K562 (cell line): ENCODE measurements around the gene POLR2C. TPM values are rescaled to one million over a fixed set of nuclear protein-coding genes. Genes with fewer than 3 reads are reported as not detected.

Source experiments
- ATAC-seq: fragments of 200-7000 bp; cut with Tn5 transposase; 3 replicates; pipeline ENCODE4 v1.9.1; 2020; ENCODE audit warnings: moderate library complexity
- BruUV-seq: library from RNA; stranded (reverse); fragments of 400-500 nt; replicated peaks from 2 replicates; lab custom pipeline; 2021; lab: Mats Ljungman, UMichigan
- CTCF ChIA-PET: fragments of 300-600 bp; formaldehyde crosslinking; extraction: SDS; loops from one replicate; lab custom pipeline; 2021; ENCODE audit warnings: low intra/inter-chr PET ratio; lab: Yijun Ruan, JAX
- POLR2A ChIA-PET: fragments of 300-600, 350-650 bp; sonication (Branson Sonifier 250); formaldehyde crosslinking; extraction: SDS; loops from one replicate; lab custom pipeline; 2021; ENCODE audit warnings: antibody characterized with exemption, inconsistent platforms; lab: Yijun Ruan, JAX
- DNase-seq, 4 experiments: peaks; one replicate each; pipeline versions ENCODE4 v3.0.0 to v3.0.0-alpha.2; 2011 to 2018; ENCODE audit warnings: low spot score in 3 of 4, mixed read lengths in 3 of 4; ENCODE audit errors: extremely low read depth in 1 of 4
- FAIRE-seq: peaks from 2 replicates; lab custom pipeline; 2011; peaks lifted over from hg19 to GRCh38; lab: Jason Lieb, UNC
- H2AFZ ChIP-seq: 2 replicates; pipeline ENCODE4 v1.6.0; 2011; ENCODE audit warnings: low read depth, low read length, control low read depth, inconsistent platforms
- H3K27ac ChIP-seq: fragments of 200-600 bp; 3 replicates; pipeline ENCODE4 v1.8.0; 2011; ENCODE audit warnings: low read depth, mild to moderate bottlenecking, control low read depth, inconsistent platforms, low read length, moderate library complexity, mixed read lengths; ENCODE audit errors: extremely low read depth
- H3K27me3 ChIP-seq, 2 experiments: fragments of 300-600 bp in 1 of 2; 2 replicates in 1 of 2; 3 replicates in 1 of 2; pipeline versions ENCODE4 v1.6.0 to v1.8.0; 2011; ENCODE audit warnings: inconsistent platforms in 2 of 2, low read length in 2 of 2, mild to moderate bottlenecking in 1 of 2, mixed read lengths in 1 of 2, moderate library complexity in 1 of 2; ENCODE audit not compliant: control insufficient read depth in 2 of 2, insufficient read depth in 2 of 2
- H3K36me3 ChIP-seq: fragments of 300-600 bp; 3 replicates; pipeline ENCODE4 v1.8.0; 2011; ENCODE audit warnings: mild to moderate bottlenecking, low read length, inconsistent platforms; ENCODE audit not compliant: control insufficient read depth, insufficient read depth
- H3K4me1 ChIP-seq, 2 experiments: fragments of 200-600 bp in 1 of 2; replicated peaks in 1 of 2; 2 replicates in 1 of 2; 3 replicates in 1 of 2; pipeline versions ENCODE4 v1.5.1 to v1.8.0; 2011; ENCODE audit warnings: inconsistent platforms in 2 of 2, low read length in 2 of 2, mild to moderate bottlenecking in 1 of 2, mixed read lengths in 1 of 2, moderate library complexity in 1 of 2; ENCODE audit not compliant: control insufficient read depth in 2 of 2, insufficient read depth in 2 of 2
- H3K4me2 ChIP-seq: 2 replicates; pipeline ENCODE4 v1.6.1; 2011; ENCODE audit warnings: low read length, control low read depth, inconsistent platforms, mixed read lengths; ENCODE audit not compliant: insufficient read depth
- H3K4me3 ChIP-seq: fragments of 200-600 bp; sonication (generic), shearing (Covaris generic); 2 replicates; pipeline ENCODE4 v1.5.1; 2016; ENCODE audit warnings: control low read depth, inconsistent platforms
- H3K79me2 ChIP-seq: fragments of 200-600 bp; 3 replicates; pipeline ENCODE4 v1.8.0; 2011; ENCODE audit warnings: low read length, inconsistent platforms; ENCODE audit not compliant: control insufficient read depth, insufficient read depth
- H3K9ac ChIP-seq, 2 experiments: 2 replicates each; pipeline versions ENCODE4 v1.6.0 to v1.6.1; 2011; ENCODE audit warnings: low read depth in 2 of 2, low read length in 2 of 2, control low read depth in 1 of 2, inconsistent platforms in 1 of 2, mild to moderate bottlenecking in 1 of 2, mixed read lengths in 1 of 2; ENCODE audit not compliant: insufficient read depth in 1 of 2
- H3K9me1 ChIP-seq: one replicate; pipeline ENCODE4 v1.6.0; 2011; ENCODE audit warnings: inconsistent platforms, mild to moderate bottlenecking, low read length, moderate library complexity; ENCODE audit not compliant: control insufficient read depth, insufficient read depth
- H3K9me3 ChIP-seq: replicated peaks from 2 replicates; pipeline ENCODE4 v1.5.1; 2011; ENCODE audit warnings: low read depth, low read length, inconsistent platforms; ENCODE audit not compliant: control insufficient read depth, insufficient read depth
- H4K20me1 ChIP-seq: replicated peaks from 2 replicates; pipeline ENCODE4 v1.6.1; 2011; ENCODE audit warnings: low read length, inconsistent platforms, mixed read lengths; ENCODE audit not compliant: control insufficient read depth, insufficient read depth
- CHD4 ChIP-seq: fragments of 200-600 bp; sonication (generic); IDR thresholded peaks from 3 replicates; pipeline ENCODE4 v1.6.1; 2012; ENCODE audit warnings: low read depth, mild to moderate bottlenecking, mixed read lengths, low read length, inconsistent platforms; ENCODE audit not compliant: insufficient read depth, insufficient replicate concordance, poor library complexity, severe bottlenecking
- ERF ChIP-seq: fragments of 450-650 bp; formaldehyde crosslinking; IDR thresholded peaks from 2 replicates; pipeline ENCODE4 v1.4.0; 2020; ENCODE audit warnings: mild to moderate bottlenecking, mixed read lengths
- FOXK1 ChIP-seq: sonication (generic); formaldehyde crosslinking; IDR thresholded peaks from 2 replicates; pipeline ENCODE4 v1.8.0; 2022; ENCODE audit warnings: missing genetic modification reagents, mild to moderate bottlenecking, borderline replicate concordance
- NRF1 ChIP-seq, 2 experiments: fragments of 450-650 bp; IDR thresholded peaks in 1 of 2; conservative IDR thresholded peaks in 1 of 2; 2 replicates each; pipeline ENCODE4 v1.6.1; 2014; ENCODE audit warnings: mild to moderate bottlenecking in 2 of 2
- POLR2A ChIP-seq: fragments of 450-650 bp; conservative IDR thresholded peaks from 2 replicates; pipeline ENCODE4 v1.6.1; 2016
- POLR2AphosphoS5 ChIP-seq: IDR thresholded peaks from 2 replicates; pipeline ENCODE4 v1.6.1; 2011; ENCODE audit warnings: mild to moderate bottlenecking, low read depth, low read length, moderate library complexity; ENCODE audit not compliant: control insufficient read depth, insufficient read depth
- SP2 ChIP-seq: IDR thresholded peaks from 2 replicates; pipeline ENCODE4 v1.6.1; 2011; ENCODE audit warnings: mild to moderate bottlenecking, low read depth, low read length, moderate library complexity; ENCODE audit not compliant: poor library complexity, severe bottlenecking; ENCODE audit errors: extremely low read depth
- TAF15 ChIP-seq: fragments of 200-400 bp; formaldehyde crosslinking; IDR thresholded peaks from 2 replicates; pipeline ENCODE4 v1.6.1; 2017; ENCODE audit warnings: mild to moderate bottlenecking, low read depth, low read length, moderate library complexity
- ZNF408 ChIP-seq: fragments of 250-450 bp; sonication (Bioruptor Pico); IDR thresholded peaks from 2 replicates; pipeline ENCODE4 v1.4.0; 2020; ENCODE audit warnings: low read depth, mild to moderate bottlenecking, moderate library complexity
- WGBS: fragments of 100-300 bp; shearing (Covaris generic); methylation state at CpG from one replicate; pipeline ENCODE4 v1.1.6; 2016; ENCODE audit warnings: low coverage, mixed read lengths; ENCODE audit not compliant: insufficient coverage; ENCODE audit errors: missing lambda C conversion rate; 5-methylcytosine and 5-hydroxymethylcytosine counted together
- in situ Hi-C: fragments of 300-500 bp; cut with MboI; formaldehyde crosslinking; loops from 4 replicates; pipeline ENCODE4 v1.15.0; 2018; ENCODE audit warnings: inconsistent platforms, mixed read lengths
- intact Hi-C: fragments of 100-400 bp; cut with micrococcal nuclease; formaldehyde crosslinking; loops from 2 replicates; pipeline ENCODE4 v1.14.2; 2022
- polyA plus RNA-seq, 8 experiments: library from polyadenylated mRNA; depleted of rRNA in 4 of 8; stranded (reverse) in 5 of 8; unstranded in 3 of 8; fragments of >200 nt; fragmentation: Nextera tagmentation in 2 of 8; fragmentation: Illumina TruSeq in 1 of 8; extraction: Ambion mirVana in 2 of 8; extraction: Trizol in 1 of 8; gene quantifications; 2 replicates each; pipeline versions ENCODE4 v1.2.1 to v1.2.3, GENCODE V29; 2011 to 2014; ENCODE audit warnings: inconsistent platforms in 1 of 8, missing spikeins in 1 of 8
- total RNA-seq, 7 experiments: library from RNA; depleted of rRNA in 6 of 7; stranded (reverse); fragments of >200 nt in 6 of 7; fragmentation: Illumina TruSeq in 2 of 7; extraction: Trizol in 2 of 7; gene quantifications; 2 replicates each; pipeline versions ENCODE4 v1.2.1 to v1.2.3, GENCODE V29; 2011 to 2021; ENCODE audit warnings: low replicate concordance in 1 of 7

POLR2C gene
- total and polyA plus RNA-seq, 9 of the 15 experiments (the other 6 are each of a cell fraction or from before 2014, with no cell fraction given) = 70.3 to 163 (median 92.3) TPM

- Histone ChIP-seq H3K79me2 (peaks cover 29% of the 10 kb centered on the region), H3K9me1 (no peaks in the 10 kb centered on the region), H3K4me1 (peaks cover 8 to 12% of the 10 kb centered on the region in 2 experiments; a peak in 3 of 5 replicates), H2AFZ (no peak overlapping the region), H3K36me3 (peaks cover 69% of the 10 kb centered on the region), H3K4me3 (no peak overlapping the region), H3K27ac (no peak overlapping the region), H3K27me3 (no peaks in the 10 kb centered on the region), H4K20me1 (no peaks in the 10 kb centered on the region), H3K4me2 (no peak overlapping the region), H3K9me3 (no peaks in the 10 kb centered on the region), H3K9ac (no peak overlapping the region)
- BruUV-seq = no TSS peak
- POLR2A ChIA-PET = no interaction called here
- CTCF ChIA-PET = no interaction called here
- ATAC-seq (no peak), FAIRE-seq (no peak), DNase-seq (no peak)
- intact Hi-C loops = no loop called here
- TF ChIP-seq POLR2AphosphoS5 (no peak), POLR2A (no peak), ERF (CRISPR knock-in tag) (no peak), TAF15 (no peak), NRF1 (conservative IDR thresholded peaks at IDR 0.05 in 1 of 2, IDR thresholded peaks at IDR 0.05 in 1 of 2) (no peak), FOXK1 (no peak), SP2 (no peak), CHD4 (no peak), ZNF408 (CRISPR knock-in tag) (no peak)
- WGBS = 97% methylated on average over 7 of the region's 10 CpGs
- in situ Hi-C loops = no loop called here
Measured at GRCh38 chr16:57452021-57452420, 10.5 kb upstream of the POLR2C start.
